GM19023 (cell line): ENCODE results near the gene MRPL24.

Source experiments
- ATAC-seq: cut with Tn5 transposase; IDR thresholded peaks from one replicate; pipeline ENCODE4 v1.9.1; 2021; ENCODE audit warnings: mild to moderate bottlenecking, moderate library complexity; ENCODE audit not compliant: unreplicated experiment

Gene MRPL24

DNA sequence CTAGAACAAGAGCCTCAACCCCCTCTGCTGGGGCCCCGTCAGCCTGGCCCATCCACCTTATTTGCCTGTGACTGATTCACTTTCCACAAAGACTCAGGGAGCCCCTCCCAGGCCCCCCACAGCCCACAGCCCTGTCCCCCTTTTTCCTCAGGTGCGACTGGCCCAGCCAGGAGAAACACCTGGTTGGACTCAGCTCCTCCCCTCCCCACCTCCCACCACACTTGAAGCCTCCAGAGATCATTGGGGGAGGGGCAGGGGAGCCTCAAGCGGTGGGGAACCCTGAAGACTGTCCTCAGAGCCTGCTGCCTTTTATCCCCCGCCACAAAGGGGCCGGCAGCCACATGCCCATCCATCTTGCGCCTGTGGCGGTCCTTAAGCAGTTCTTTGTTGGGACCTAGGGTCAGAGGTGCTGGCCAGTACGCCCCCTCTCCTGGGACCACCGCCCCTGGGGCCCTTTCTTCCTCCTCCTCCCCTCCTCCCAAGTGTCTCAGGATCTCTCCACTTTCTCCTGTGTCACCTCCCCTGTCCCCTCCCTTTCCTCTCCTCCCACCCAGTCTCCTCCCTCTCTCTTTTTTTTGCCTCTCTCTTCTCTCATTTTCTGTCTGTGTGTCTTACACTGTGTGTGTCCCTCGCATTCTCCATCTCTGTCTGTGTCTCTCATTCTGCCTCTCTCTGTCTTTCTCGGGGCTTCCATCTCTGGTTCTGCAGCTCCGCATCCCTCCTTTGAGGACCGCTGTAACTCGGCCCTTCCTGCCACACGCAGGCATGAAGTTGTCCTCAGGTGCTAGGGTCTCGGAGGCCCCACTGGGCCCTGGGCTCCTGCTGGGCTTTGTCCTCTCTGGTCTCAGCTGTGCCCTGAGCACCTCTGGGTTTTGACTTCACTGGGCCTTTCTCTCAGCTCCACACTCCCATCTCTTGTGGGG, 47.7 kb downstream of the MRPL24 start:
- ATAC-seq = no peak

DNA sequence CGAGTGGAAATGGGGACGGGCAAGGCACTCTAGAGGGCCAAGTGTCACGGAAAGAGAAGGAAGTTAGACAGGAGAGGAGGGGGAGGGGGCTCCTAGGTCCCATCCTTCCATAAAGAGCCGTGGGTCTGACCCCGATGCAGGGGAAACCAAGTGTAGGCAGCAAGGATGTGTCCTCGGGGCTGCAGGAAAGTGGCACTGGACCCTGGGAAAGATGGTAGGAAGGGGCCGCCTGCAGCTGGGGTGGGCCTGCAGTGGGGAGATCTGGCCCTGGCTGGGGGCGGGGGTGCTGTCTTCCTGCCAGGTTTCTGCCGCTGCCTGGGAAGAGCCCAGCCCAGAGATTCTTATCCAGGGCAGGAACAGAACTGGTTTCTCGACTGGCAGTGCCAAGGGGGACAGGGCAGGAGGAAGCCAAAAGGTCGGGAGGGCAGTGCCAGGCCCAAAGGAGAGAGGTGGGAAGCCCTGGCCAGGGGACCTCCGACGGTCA, 48.4 kb downstream of the MRPL24 start:
- ATAC-seq = no peak

DNA sequence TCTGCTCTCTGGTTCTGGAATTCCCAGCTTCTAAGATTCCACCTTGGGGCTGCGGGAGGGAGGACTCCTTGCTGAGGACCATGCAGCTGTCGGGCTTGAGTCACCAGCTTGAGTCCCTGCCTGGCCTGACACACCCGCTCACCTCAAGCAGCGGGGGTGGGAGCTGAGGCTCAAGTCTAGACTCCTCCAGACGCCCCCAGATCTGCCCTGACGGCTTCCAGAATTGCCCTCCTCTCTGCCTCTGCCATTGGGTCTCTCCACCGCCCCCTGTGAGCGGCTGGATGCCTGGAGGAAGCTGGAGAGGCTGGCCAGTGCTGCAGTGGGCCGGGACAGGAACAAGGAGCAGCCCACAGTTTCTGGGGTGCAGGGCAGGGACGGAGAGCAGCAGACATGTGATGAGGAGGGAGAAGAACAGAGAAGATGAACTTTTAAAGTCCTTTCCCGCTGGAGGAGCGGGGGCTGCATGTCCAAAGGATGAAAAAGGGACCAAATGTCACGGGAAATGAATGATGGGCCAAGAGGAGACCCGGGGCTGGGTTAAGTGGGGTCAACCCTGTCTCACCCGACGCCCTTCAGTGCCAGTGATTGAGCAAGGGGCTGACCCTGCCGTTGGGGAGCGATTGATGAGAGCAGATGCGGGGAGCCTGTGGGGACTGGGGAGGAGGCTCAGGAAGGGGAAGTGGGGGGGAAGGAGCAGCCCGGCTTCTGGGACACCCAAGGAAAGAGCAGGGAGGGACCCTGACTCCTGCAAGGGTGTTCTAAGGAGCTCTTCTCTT, 49.0 kb downstream of the MRPL24 start:
- ATAC-seq = no peak

DNA sequence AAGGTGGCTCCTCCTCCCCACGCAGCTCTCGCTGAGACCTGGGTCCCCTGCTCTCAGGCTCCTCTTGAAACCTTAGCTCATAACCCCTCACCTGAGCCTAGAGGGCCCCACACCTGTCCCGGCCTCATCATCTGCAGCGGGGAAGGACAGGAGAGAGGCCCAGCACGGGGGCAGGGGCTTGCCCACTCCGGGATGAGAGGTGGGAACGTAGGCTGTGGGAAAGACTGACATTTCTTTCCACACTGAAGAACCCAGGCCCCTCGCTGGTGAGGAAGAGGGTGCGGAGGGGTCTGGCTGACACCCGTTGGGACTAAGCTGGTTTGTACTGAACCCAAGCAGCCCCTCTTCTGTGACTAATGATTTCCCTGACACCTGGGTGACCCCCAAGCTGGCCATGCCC, 49.7 kb downstream of the MRPL24 start:
- no peak for ATAC-seq

DNA sequence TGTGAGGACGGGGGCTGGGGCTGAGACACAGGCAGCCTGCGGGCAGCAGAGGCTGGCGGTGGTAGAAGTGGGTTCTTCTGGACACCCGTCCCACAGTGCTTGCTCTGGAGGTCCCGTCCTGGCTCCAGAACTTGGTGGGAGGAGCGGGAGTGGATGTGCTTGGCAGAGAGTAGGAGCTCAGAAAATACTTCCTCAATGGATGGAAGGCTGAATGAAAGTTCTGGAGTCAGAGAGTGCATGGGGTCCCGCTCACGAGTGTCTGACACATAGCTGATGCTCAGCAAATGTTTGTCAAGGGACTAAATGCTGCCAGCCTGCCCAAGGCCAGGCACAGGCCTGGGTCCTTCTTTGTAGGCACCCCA, 50.2 kb downstream of the MRPL24 start:
- no peak for ATAC-seq

DNA sequence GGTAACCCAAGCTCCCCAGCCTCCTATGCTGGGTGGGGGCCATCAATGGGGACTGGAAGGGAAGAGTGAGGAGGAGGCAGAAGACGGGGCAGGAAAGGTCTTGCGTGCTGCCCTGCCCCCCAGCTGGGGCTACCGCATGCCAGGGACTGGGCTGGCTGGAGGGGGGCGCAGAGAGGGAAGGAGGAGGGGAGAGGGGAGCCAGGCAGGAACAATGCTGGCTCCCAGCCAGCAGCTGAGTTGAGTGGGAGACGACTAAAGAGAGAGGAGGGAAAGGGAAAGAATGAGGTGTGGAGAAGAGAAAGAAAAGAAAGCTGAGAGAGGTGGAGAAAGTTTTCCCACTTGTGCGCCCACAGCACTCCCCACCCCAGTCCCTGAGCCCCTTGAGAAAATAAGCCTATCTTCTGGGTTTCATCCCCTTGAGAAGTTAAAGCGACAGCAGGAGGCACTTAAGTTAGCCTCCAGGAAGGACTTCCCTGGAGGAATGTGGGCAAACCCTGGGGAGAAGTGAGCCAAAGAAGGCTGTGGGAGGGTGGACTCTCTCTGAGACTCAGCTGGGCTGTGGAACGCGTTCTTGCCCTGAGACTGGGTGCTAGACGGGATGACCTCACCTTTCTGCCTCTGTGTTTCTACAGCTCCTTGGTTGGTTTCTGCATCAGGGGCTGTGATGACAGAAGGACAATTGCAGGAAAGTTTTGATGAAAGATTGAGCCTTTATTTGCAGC, 50.8 kb downstream of the MRPL24 start:
- ATAC-seq = no peak

DNA sequence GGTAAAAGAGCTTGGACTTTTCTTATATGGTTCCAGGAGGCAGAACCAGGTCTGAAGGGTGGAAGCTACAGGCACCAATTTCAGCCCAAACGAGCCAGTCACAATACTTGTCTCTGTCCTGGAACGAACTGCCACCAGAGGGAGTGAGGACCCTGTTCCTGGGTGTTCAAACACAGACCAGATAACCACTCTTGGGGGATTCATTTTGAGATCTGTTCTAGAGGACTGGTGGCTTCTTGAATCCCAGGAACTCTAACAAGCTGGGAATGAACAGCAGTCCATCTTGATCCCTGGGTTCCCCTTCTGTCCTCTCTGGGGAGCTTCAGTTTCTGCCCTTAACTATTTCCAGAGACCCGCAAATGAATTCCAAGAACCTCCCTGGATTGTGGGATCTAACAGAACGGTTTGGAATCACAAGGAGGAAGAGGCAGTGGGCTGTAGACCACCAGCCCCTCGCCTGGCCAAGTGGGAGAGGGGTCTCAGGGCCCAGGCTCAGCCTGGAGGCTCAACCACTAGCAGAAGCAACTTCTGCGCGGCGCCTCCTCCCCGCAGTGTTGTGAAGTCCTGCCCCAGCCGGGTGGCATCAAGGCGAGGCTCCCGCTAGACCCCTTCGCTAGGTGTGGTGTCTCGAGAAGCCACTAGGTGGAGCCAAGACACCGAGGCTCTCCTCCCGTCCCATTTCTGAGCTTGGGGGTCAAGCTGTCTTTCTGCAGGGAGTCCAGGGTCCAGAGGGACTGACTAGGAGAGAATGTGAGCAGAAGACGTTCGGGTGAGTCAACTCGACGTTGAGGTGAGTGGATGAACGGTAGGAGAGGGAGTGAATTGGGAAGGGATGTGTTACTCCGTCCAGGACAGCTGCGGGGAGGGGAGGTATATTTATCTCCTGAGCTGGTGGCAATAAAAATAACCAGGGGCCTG, 51.6 kb downstream of the MRPL24 start:
- no peak for ATAC-seq
